ENCODE data around the gene NTRK2.

Gene NTRK2

DNA sequence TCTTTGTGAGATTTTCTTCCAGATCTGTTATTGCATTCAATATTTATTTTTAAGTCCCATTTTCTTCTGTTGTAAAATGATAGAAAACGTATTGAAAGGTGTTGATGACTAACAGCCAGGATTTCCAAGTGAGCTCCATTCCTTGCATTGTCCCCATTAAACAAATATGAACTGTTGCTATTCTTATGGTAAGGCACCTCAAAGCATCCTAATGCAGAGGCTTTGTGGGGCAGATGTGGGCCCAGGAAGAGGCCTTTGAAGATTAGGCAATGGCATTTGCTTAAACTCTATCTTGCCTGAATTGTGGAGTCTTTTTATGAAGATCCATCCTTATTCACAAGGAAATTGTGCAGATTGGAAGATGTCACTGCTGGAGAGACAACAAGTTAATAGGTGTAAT is 38.9 kb downstream of the NTRK2 start:
- TF ChIP-seq CTCF (IDR thresholded peaks at IDR 0.05; ENCODE audit: borderline replicate concordance, insufficient read depth, low read depth, low read length): no peak
- H3K4me3 ChIP-seq (ENCODE audit: low read depth, low read length): no peak overlapping the region

DNA sequence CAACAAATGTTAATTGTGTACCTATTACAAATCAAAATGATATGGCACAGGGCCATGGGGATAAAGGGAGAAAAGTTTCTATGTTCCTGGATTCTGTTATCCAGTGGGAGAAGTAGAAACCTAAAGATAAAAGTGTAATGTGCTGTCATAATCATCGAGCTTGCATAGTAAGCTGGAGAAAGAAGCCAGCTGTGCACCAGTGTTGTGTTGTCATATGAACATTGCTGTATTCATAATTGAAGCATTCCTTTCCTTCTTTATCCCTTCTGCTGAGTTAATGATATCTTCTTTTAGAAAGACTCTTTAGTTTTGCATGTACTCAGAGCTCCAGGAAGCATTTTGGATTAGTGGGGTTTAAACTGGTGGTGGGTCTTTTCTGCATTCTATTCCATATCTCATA is 39.5 kb downstream of the NTRK2 start:
- no peak for TF ChIP-seq CTCF (IDR thresholded peaks at IDR 0.05; ENCODE audit: borderline replicate concordance, insufficient read depth, low read depth, low read length)

DNA sequence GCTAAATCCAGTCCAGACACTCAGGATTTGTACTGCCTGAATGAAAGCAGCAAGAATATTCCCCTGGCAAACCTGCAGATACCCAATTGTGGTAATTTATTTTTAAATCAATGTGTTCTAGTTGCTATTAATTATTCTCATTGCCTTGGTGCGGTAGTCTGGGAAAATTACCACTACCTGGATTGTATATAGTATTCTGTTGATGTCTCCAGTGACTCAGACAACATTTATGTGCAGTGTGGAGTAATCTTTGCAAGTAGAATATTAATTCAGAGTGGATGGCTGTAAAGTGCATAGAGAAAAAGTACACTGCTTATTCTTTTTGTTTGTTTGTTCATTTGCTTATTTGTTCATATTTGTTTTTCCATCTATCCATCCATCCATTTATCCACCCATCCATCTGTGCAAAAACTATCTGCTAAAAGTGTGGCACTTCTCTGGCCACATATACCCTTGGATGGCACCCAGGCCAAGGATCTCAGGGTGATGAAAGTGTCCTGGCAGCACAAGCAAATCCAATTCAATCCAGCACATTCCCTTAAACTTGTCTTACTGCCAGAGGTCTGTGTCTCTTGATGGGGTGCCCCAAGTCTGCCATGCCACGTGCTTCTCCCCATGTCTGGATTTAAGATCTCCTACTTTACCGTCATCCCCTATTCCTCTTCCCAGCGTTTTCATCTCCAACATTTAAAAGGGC is 41.3 kb downstream of the NTRK2 start:
- no peak for TF ChIP-seq CTCF (IDR thresholded peaks at IDR 0.05; ENCODE audit: borderline replicate concordance, insufficient read depth, low read depth, low read length)
- no peak overlapping the region for H3K4me3 ChIP-seq (ENCODE audit: low read depth, low read length)

More for the DNA sequence above, 39.5 kb downstream of the NTRK2 start:
- H3K4me3 ChIP-seq (ENCODE audit: low read depth, low read length): no peak overlapping the region

DNA sequence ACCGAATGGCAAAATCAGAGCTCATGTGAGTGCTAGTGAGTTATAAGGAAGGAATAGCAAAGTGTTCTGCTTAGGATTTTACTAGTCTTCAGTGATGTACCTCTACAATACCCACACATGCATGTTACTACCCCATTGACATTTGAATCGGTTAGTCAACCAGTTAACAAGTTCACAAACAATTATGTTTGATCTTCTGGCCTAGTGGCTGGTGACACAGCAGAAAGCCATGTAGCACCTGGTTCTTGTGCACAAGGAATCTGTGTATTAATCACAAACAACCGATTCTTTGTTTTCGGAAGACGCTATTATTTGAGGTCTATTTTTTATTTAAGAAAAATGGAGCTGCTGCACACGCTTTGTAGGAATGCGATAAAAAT is 41.9 kb downstream of the NTRK2 start:
- TF ChIP-seq CTCF (IDR thresholded peaks at IDR 0.05; ENCODE audit: borderline replicate concordance, insufficient read depth, low read depth, low read length): no peak
- H3K4me3 ChIP-seq (ENCODE audit: low read depth, low read length): no peak overlapping the region

DNA sequence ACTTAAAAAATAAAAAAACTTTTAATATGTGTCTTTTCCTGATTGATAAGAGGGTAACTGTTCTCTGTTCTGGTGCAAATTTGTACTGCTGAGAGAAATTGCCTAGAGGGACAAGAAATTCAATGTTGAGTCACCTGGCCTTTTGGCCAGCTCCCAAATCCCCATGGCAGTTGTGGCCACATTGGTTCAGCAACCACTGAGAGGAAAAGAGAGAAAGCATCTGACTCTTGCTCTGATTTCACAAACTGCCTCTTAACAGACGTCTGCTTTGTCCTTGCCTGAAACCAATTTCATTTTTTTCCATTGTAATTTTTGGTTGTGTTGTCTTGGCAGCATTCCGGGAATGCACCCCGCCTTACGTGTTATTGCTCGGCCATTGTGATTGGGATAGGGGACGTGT is 42.4 kb downstream of the NTRK2 start:
- TF ChIP-seq CTCF (IDR thresholded peaks at IDR 0.05; ENCODE audit: borderline replicate concordance, insufficient read depth, low read depth, low read length): no peak
- no peak overlapping the region for H3K4me3 ChIP-seq (ENCODE audit: low read depth, low read length)

DNA sequence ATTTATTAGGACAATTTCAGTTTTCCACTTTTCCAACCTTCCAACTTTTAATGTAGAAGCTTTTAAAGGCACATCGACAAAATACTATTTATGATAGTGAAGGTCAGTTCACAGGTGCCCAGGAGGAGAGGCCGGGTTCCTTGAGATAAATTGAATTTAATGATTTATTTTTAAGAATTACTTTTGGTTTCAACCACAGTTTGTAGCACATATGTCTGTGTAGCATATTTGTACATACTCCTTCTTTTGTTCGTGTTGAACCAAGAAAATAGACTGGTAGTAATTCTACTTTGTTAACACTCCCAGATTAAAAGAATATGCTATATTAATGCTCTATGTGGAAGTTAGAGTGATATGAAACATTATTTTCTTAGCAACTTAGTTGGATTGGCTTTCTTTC is 46.7 kb downstream of the NTRK2 start:
- H3K4me3 ChIP-seq (ENCODE audit: low read depth, low read length): no peak overlapping the region
- no peak for TF ChIP-seq CTCF (IDR thresholded peaks at IDR 0.05; ENCODE audit: borderline replicate concordance, insufficient read depth, low read depth, low read length)

GRCh38 chr9:84718476-84718875 is 48.9 kb downstream of the NTRK2 start:
- no peak for TF ChIP-seq CTCF (IDR thresholded peaks at IDR 0.05; ENCODE audit: borderline replicate concordance, insufficient read depth, low read depth, low read length)

More at GRCh38 chr9:84718476-84718875, 48.9 kb downstream of the NTRK2 start:
- no peak overlapping the region for H3K4me3 ChIP-seq (ENCODE audit: low read depth, low read length)

All from GM12875 (cell line).